Smooth muscle cell (in vitro differentiated cells): ENCODE results near the gene DPT. TPM values are rescaled to one million over a fixed set of nuclear protein-coding genes. Genes with fewer than 3 reads are reported as not detected.

ENCODE experiments used
- DNase-seq: peaks from one replicate; lab custom pipeline; 2025; ENCODE audit not compliant: unreplicated experiment; lab: John Stamatoyannopoulos, UW
- H2AFZ ChIP-seq: fragments of 200-600 bp; sonication (generic); 2 replicates; pipeline ENCODE4 v1.6.0; 2016; ENCODE audit warnings: antibody characterized with exemption, low read depth, mild to moderate bottlenecking
- H3F3A ChIP-seq: fragments of 200-600 bp; sonication (generic); 2 replicates; pipeline ENCODE4 v1.6.0; 2017; ENCODE audit warnings: antibody characterized with exemption, low read depth
- H3K27ac ChIP-seq: fragments of 200-600 bp; sonication (generic); 2 replicates; pipeline ENCODE4 v1.5.1; 2016; ENCODE audit warnings: low read depth, mild to moderate bottlenecking
- H3K27me3 ChIP-seq: fragments of 200-600 bp; sonication (generic); 2 replicates; pipeline ENCODE4 v1.6.1; 2016; ENCODE audit warnings: low read depth, mild to moderate bottlenecking
- H3K36me3 ChIP-seq: fragments of 200-600 bp; sonication (generic); 2 replicates; pipeline ENCODE4 v1.5.1; 2016; ENCODE audit warnings: low read depth
- H3K4me1 ChIP-seq: fragments of 200-600 bp; sonication (generic); 2 replicates; pipeline ENCODE4 v1.5.1; 2016; ENCODE audit warnings: low read depth
- H3K4me2 ChIP-seq: fragments of 200-600 bp; sonication (generic); 2 replicates; pipeline ENCODE4 v1.6.0; 2016; ENCODE audit warnings: mild to moderate bottlenecking
- H3K4me3 ChIP-seq: fragments of 200-600 bp; sonication (generic); 2 replicates; pipeline ENCODE4 v1.5.1; 2016; ENCODE audit warnings: mild to moderate bottlenecking
- H3K79me2 ChIP-seq: fragments of 200-600 bp; sonication (generic); 2 replicates; pipeline ENCODE4 v1.6.0; 2016; ENCODE audit warnings: low read depth, mild to moderate bottlenecking
- H3K9ac ChIP-seq: fragments of 200-600 bp; sonication (generic); 2 replicates; pipeline ENCODE4 v1.6.0; 2016; ENCODE audit warnings: low read depth
- H3K9me3 ChIP-seq: fragments of 200-600 bp; sonication (generic); replicated peaks from 2 replicates; pipeline ENCODE4 v1.5.1; 2016; ENCODE audit warnings: low read depth
- H4K20me1 ChIP-seq: fragments of 200-600 bp; sonication (generic); 2 replicates; pipeline ENCODE4 v1.6.0; 2016; ENCODE audit warnings: low read depth
- CTCF ChIP-seq: fragments of 200-600 bp; sonication (generic); IDR thresholded peaks from 2 replicates; pipeline ENCODE4 v1.5.1; 2017; ENCODE audit warnings: borderline replicate concordance, mild to moderate bottlenecking, antibody characterized with exemption; ENCODE audit not compliant: insufficient read depth, poor library complexity, severe bottlenecking
- WGBS: methylation state at CpG from one replicate; pipeline ENCODE4 v1.1.7; 2016; ENCODE audit warnings: low lambda C conversion rate; 5-methylcytosine and 5-hydroxymethylcytosine counted together
- polyA plus RNA-seq: library from polyadenylated mRNA; unstranded; fragments of >200 nt; fragmentation: Nextera tagmentation; extraction: Ambion mirVana; gene quantifications from 2 replicates; pipeline ENCODE4 v1.2.1, GENCODE V29; 2016
- total RNA-seq: library from RNA; depleted of rRNA; stranded (reverse); fragments of >200 nt; gene quantifications from 2 replicates; pipeline ENCODE4 v1.2.3, GENCODE V29; 2014

The DPT gene
- total and polyA plus RNA-seq, 2 experiments from 2014 or later: 3.1 to 13.4 TPM

GRCh38 chr1:168725060-168725459 lies 3.9 kb downstream of the DPT start:
- no peak overlapping the region for H3K27ac ChIP-seq
- H3K9ac ChIP-seq: no peak overlapping the region
- no peaks in the 10 kb centered on the region for H3K27me3 ChIP-seq
- no peak overlapping the region for H3K4me3 ChIP-seq
- TF ChIP-seq CTCF: no peak
- no peak for DNase-seq
- H3K79me2 ChIP-seq: no peaks in the 10 kb centered on the region
- H3K4me2 ChIP-seq: no peak overlapping the region
- no peaks in the 10 kb centered on the region for H3K36me3 ChIP-seq
- WGBS: 93% methylated on average over 2 of the region's 2 CpGs
- no peaks in the 10 kb centered on the region for H3K4me1 ChIP-seq
- no peak overlapping the region for H2AFZ ChIP-seq
- H3F3A ChIP-seq: no peaks in the 10 kb centered on the region
- H3K9me3 ChIP-seq: no peaks in the 10 kb centered on the region
- H4K20me1 ChIP-seq: no peaks in the 10 kb centered on the region

GRCh38 chr1:168723000-168723399 lies 6.0 kb downstream of the DPT start:
- no peak overlapping the region for H3K4me2 ChIP-seq
- no peak overlapping the region for H2AFZ ChIP-seq
- no peak overlapping the region for H3K4me3 ChIP-seq
- H4K20me1 ChIP-seq: no peaks in the 10 kb centered on the region
- H3K9me3 ChIP-seq: no peaks in the 10 kb centered on the region
- 81% methylated on average over 1 of the region's 1 CpG for WGBS
- H3K9ac ChIP-seq: no peak overlapping the region
- H3F3A ChIP-seq: no peaks in the 10 kb centered on the region
- H3K36me3 ChIP-seq: no peaks in the 10 kb centered on the region
- no peak overlapping the region for H3K27ac ChIP-seq
- no peaks in the 10 kb centered on the region for H3K27me3 ChIP-seq
- no peaks in the 10 kb centered on the region for H3K79me2 ChIP-seq
- no peak for TF ChIP-seq CTCF
- H3K4me1 ChIP-seq: no peaks in the 10 kb centered on the region
- no peak for DNase-seq

- DNase-seq: no peak
- H3K27ac ChIP-seq: no peak overlapping the region
- no peaks in the 10 kb centered on the region for H4K20me1 ChIP-seq
- no peaks in the 10 kb centered on the region for H3K4me1 ChIP-seq
- H3K27me3 ChIP-seq: no peaks in the 10 kb centered on the region
- no peak overlapping the region for H3K4me3 ChIP-seq
- no peaks in the 10 kb centered on the region for H3K36me3 ChIP-seq
- no peak overlapping the region for H2AFZ ChIP-seq
- no peak for TF ChIP-seq CTCF
- no peak overlapping the region for H3K4me2 ChIP-seq
- no peaks in the 10 kb centered on the region for H3K79me2 ChIP-seq
- H3K9me3 ChIP-seq: no peaks in the 10 kb centered on the region
- H3K9ac ChIP-seq: no peak overlapping the region
- no peaks in the 10 kb centered on the region for H3F3A ChIP-seq
These were observed 8.2 kb downstream of the DPT start for GRCh38 chr1:168720839-168721238.

GRCh38 chr1:168719306-168720111 lies 9.5 kb downstream of the DPT start:
- Histone ChIP-seq H3K27ac (peak overlapping the region; percentile 42), H3K4me3 (no peak overlapping the region), H2AFZ (no peak overlapping the region), H3K79me2 (no peaks in the 10 kb centered on the region), H3K9me3 (no peaks in the 10 kb centered on the region), H4K20me1 (no peaks in the 10 kb centered on the region), H3K4me2 (no peak overlapping the region), H3K36me3 (no peaks in the 10 kb centered on the region), H3K9ac (no peak overlapping the region), H3K27me3 (no peaks in the 10 kb centered on the region), H3K4me1 (no peaks in the 10 kb centered on the region), H3F3A (no peaks in the 10 kb centered on the region)
- DNase-seq: no peak
- 81% methylated on average over 5 of the region's 5 CpGs for WGBS
- no peak for TF ChIP-seq CTCF
